HUES48 (cell line): ENCODE measurements around the gene HNRNPR.
A peak's percentile ranks its signal among the peaks of the same experiment; 100 is the strongest.
"Not testable (repeated sequence)": the region's sequence is repeated elsewhere in the genome, so short reads cannot be mapped to it uniquely, and the experiment has no call there.

ENCODE experiments used
- H3K27ac ChIP-seq: one replicate; pipeline ENCODE4 v1.7.0; 2013; ENCODE audit warnings: low read depth, low read length, inconsistent platforms
- H3K27me3 ChIP-seq: 2 replicates; pipeline ENCODE4 v1.6.1; 2013; ENCODE audit warnings: mild to moderate bottlenecking, low read length; ENCODE audit not compliant: control insufficient read depth, insufficient read depth
- H3K36me3 ChIP-seq: 2 replicates; pipeline ENCODE4 v1.6.1; 2013; ENCODE audit warnings: low read length; ENCODE audit not compliant: control insufficient read depth, insufficient read depth
- H3K4me1 ChIP-seq: 2 replicates; pipeline ENCODE4 v1.6.1; 2013; ENCODE audit warnings: mild to moderate bottlenecking, low read length; ENCODE audit not compliant: control insufficient read depth, insufficient read depth
- H3K4me3 ChIP-seq: 2 replicates; pipeline ENCODE4 v1.5.1; 2013; ENCODE audit warnings: mild to moderate bottlenecking, low read depth, low read length
- H3K9ac ChIP-seq: 2 replicates; pipeline ENCODE4 v1.6.1; 2013; ENCODE audit warnings: mild to moderate bottlenecking, low read depth, low read length, moderate library complexity
- H3K9me3 ChIP-seq: 2 replicates; pipeline ENCODE4 v1.6.1; 2013; ENCODE audit warnings: low read length; ENCODE audit not compliant: control insufficient read depth, insufficient read depth

Gene HNRNPR

DNA sequence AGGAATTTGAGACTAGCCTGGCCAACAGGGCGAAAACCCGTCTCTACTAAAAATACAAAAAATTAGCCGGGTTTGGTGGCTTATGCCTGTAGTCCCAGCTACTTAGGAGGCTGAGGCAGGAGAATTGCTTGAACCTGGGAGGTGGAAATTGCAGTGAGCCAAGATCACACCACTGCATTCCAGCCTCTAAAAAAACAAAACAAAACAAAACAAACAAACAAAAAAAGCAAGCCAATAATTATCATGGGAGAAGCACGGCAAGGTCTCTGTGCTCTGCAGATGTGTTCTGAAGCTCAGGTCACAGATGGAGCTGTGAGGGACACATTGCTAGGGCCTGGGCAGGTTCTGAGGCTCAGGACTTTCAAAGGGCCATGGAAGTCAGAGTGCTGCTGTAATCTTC, 36.2 kb upstream of the HNRNPR start:
- not testable (repeated sequence) for H3K4me3 ChIP-seq, H3K4me1 ChIP-seq, H3K36me3 ChIP-seq, H3K9ac ChIP-seq, H3K27ac ChIP-seq, H3K9me3 ChIP-seq
- H3K27me3 ChIP-seq = peaks cover 92% of the 10 kb centered on the region

DNA sequence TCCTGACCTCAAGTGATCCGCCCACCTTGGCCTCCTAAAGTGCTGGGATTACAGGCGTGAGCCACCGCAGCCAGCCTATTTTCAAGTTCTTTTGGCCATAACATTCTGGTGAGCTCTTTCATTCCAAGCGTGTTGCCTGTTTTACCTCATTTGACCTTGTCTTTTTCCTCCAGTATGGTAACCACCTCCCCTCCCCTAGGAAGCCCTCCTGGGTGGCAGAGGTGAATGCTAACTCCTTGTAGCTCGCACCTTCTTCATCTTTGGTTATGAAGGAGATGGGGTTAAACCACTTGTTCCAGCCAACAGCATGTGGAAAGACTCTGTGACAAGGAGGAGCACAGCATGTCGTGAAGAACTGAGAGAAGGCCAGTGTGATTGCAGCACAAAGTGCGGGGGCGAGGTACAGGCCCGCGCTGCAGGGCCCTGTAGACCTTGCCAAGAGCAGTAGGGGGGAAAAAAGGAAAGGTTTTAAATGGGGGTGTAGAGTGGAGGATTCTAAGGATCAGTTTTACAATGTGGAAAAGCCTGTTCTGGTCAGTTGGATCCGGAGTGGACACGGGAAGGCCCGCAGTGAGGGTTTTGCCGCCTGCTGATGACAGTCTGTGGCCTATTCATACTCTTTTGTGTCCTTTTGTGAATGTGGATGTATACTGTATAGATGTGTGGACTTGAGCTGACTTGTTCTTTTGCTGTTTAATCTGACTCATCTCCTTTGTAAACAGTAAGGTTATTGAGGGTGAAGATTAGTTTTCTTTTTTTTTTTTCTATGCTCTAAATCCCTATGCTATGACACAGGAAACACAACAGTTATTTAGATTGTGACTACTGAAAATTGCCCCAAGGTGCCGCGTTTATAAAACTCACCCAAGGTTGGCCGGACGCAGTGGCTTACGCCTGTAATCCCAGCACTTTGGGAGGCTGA, 33.1 kb upstream of the HNRNPR start:
- peaks cover 95% of the 10 kb centered on the region for H3K27me3 ChIP-seq
- peaks cover 6% of the 10 kb centered on the region for H3K4me1 ChIP-seq
- no peak overlapping the region for H3K9ac ChIP-seq
- no peaks in the 10 kb centered on the region for H3K36me3 ChIP-seq
- no peaks in the 10 kb centered on the region for H3K9me3 ChIP-seq
- H3K27ac ChIP-seq = no peak overlapping the region
- no peak overlapping the region for H3K4me3 ChIP-seq

DNA sequence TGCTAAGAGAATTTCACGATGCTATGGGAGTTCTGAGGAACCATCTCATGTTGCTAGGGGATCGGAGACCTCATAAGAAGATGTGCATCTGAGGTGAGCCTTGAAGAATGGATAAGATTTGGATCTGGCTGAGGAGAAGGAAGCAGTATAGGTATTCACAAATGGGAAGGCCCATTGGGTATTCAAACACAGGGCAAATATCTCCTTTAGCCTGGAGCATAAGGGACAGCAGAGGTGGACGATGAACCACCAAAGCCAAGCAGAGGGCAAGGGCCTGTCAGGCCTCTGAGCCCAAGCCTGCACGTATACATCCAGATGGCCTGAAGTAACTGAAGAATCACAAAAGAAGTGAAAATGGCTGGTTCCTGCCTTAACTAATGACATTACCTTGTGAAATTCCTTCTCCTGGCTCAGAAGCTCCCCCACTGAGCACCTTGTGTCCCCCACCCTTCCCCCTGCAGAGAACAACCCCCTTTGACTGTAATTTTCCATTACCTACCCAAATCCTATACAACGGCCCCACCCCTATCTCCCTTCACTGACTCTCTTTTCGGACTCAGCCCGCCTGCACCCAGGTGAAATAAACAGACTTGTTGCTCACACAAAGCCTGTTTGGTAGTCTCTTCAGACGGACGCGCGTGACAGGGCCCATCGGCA, 30.1 kb upstream of the HNRNPR start:
- H3K36me3 ChIP-seq, H3K9me3 ChIP-seq, H3K9ac ChIP-seq, H3K4me3 ChIP-seq: not testable (repeated sequence)
- Histone ChIP-seq H3K4me1 (peaks cover 22% of the 10 kb centered on the region), H3K27ac (peak overlapping the region; percentile 32), H3K27me3 (peaks cover 97% of the 10 kb centered on the region)

DNA sequence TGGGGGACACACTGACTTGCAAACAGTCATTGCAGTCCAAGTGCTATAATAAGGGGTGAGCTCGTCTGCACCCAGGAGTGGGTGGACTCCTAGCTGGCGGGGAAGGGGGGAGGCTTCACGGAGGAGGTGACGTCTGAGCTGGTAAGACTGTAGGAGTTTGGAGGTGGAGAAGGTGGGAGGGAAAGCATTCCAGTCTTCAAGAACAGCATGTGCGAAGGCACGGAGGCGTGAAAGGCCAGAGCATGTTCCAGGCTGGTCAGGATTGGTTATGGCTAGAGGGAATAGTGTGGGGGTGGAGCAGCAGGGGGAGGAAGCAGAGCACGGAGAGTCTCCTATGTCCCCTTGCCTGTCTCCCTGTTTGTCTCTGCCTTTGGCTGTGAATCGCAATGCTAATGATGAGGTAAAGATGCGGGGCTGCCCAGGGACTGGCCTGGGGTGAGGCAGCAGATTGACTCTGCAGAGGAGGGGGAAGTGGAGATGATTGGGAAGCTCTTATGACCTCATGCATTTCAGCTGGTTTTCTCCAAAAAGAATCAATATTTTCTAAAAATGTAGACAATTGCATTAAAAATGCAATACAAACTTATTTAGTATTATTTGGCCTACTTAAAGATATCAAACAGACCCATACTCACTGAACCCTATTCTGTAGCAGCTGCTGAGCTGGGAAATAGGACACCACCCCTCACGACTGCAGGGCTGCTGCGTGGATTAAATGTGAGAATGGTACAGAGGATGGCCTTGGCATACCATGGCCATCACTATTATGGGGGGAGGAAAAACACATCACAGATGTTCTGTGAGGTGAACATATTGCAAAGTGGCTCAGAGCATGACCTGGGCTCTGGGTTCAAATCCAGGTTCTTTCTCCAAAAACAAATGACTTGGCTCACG, 28.1 kb upstream of the HNRNPR start:
- Histone ChIP-seq H3K36me3 (no peaks in the 10 kb centered on the region), H3K9me3 (no peaks in the 10 kb centered on the region), H3K27me3 (peaks cover 91% of the 10 kb centered on the region), H3K27ac (peak overlapping the region; percentile 71), H3K9ac (no peak overlapping the region), H3K4me1 (peaks cover 22% of the 10 kb centered on the region), H3K4me3 (no peak overlapping the region)

DNA sequence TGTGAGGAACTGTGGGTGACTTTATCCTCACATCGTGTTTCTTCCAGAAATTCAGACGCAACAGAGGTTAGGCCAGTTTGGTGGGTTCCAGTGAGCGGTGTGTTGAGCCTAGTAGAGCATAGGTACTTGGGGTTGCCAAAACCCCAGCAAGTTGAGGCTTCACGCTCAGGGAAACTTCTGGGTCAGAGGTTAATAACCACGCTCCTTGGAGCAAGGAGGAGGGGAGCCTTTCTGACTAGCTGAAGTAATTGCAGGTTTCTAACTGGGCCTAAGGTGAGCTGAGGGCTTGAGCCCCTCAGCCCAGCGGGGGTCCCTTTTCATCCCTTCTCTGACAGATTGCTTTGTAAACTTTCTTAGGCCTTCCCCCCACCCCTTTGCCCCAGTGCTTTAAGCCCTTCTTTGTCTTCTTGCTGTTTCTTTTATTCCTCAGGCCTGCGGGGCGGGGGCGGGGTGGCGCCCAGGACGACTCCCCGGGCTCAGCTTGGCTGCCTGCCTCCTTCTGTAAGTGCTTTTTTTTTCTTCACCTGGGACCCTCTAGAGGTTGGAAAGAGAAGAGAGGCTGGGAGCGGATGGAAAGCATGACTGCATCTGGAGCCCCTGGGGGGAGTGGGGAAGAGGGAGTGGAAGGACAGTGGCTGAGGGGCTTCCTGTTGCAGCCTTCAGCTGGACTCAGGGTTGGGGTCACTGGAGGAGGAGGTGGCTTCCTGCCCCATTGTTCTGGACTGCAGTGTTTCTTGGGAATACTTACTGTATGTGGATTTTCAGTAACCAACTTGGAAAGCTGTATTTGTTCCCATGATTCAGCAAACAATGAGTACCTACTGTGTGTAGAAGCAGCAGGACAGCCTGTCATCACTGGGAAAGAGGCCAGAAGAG, 26.9 kb upstream of the HNRNPR start:
- H3K27ac ChIP-seq = peak overlapping the region; percentile 74
- no peaks in the 10 kb centered on the region for H3K36me3 ChIP-seq
- no peaks in the 10 kb centered on the region for H3K9me3 ChIP-seq
- H3K4me3 ChIP-seq = 0 out of 2 replicates have a peak overlapping the region, but pooled peaks have one; percentile 16
- H3K9ac ChIP-seq = no peak overlapping the region
- H3K4me1 ChIP-seq = peaks cover 22% of the 10 kb centered on the region
- H3K27me3 ChIP-seq = peaks cover 91% of the 10 kb centered on the region

DNA sequence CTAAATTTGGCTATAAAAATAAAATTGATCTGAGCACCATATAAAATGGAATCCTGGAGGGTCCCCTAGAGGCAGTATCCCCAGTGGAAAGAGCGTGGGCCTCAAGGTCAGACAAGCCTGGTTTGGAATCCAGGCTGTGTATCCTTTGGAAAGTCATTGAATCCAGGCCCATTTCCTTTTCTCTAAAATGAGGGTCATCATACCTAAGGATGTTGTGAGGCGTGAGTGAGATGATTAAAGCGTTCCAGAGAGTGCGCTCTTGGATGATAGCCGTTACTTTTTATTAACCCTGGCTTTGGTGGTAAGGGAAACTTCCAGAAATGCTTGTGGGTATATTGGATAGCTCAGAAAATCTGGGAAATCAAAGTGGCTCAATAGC, 26.2 kb upstream of the HNRNPR start:
- Histone ChIP-seq H3K9ac (no peak overlapping the region), H3K27ac (peak overlapping the region; percentile 74), H3K36me3 (no peaks in the 10 kb centered on the region), H3K9me3 (no peaks in the 10 kb centered on the region), H3K27me3 (peaks cover 91% of the 10 kb centered on the region), H3K4me1 (peaks cover 22% of the 10 kb centered on the region), H3K4me3 (no peak overlapping the region)

DNA sequence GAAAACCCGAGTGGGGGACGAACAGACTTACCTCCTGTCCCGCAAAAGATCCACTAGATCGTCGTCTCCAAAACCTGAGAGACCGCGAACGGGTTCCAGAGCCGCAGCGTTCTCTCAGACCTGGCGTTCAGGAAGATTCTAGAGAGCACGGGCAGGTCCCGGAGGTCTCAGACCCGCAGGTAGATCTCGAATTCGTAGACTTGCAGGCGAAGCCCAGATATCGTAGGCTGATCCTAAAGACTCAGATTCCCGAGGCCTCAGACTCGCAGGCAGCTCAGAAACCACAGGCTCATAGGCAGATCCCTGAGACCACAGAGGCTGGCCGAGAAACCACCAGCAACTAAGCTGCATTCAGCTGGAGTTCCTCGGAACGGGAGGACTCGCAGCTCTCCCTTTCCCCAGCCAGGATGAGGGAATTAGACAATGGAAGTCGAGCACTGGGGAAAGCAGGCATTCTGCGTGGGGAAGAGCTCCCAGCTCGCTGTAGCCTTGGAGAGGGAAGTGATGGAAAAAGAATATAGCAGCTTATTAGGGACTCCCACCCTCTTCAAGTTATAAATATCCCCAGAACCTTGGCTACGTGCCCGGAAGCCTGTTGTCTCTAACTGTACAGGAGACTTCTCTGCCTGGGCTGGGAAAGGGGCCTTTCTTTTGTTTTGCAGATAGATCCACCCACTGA, 25.4 kb upstream of the HNRNPR start, which contains the start of gene ZNF436:
ZNF436 (minus strand) TSS at position 502 of the 679 bp plus-strand sequence. CDS start 1,831 bp downstream, outside the sequence.
- Histone ChIP-seq H3K4me1 (peaks cover 22% of the 10 kb centered on the region), H3K27me3 (peaks cover 89% of the 10 kb centered on the region), H3K27ac (peak within 1 kb of the TSS; percentile 92)

DNA sequence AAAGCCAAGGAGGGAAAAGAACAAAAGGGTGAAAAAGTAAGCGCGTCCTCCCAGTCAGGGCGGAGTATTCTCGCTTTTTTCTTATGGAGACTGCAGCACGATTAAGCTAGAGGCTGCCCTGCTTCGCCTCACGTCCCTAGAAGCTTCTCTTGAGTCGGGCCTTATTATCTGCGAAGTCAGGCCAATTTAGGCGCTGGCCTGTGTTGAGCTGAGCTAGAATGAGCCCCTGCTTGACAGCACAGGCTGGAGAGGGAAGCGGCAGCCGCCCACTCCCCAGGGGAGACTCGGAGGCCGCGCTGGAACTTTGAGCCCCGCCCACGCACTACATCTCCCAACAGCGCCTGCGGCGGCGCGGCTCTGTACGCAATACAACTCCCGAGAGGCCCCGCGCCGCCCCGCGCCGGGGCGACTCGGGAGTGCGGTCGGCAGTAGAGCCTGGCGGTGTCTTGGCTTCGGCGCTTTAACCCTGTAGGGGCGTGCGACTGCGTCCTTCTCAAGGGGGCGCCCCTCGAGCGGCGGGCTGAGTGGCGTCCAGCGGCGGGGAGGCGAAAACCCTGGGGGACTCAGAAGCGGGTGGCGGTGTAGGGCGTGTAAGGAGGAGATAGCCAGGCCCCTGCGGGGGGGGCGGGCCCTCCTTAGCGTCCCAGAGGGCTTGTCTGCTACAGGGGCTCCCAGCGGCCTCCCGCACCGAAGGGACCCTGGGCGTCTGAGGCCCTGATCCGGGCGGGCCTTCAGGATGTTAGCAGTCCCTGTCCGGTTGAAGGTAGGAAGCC, 24.7 kb upstream of the HNRNPR start:
- Histone ChIP-seq H3K4me3 (peak overlapping the region; percentile 91), H3K27me3 (peaks cover 89% of the 10 kb centered on the region), H3K36me3 (no peaks in the 10 kb centered on the region)

More for the DNA sequence above, 25.4 kb upstream of the HNRNPR start, which contains the start of gene ZNF436:
- Histone ChIP-seq H3K4me3 (peak within 1 kb of the TSS; percentile 91), H3K9ac (peak within 1 kb of the TSS; percentile 63), H3K9me3 (peaks cover 3% of the 10 kb centered on the region; the same call in 1 of the 2 replicates), H3K36me3 (no peaks in the 10 kb centered on the region)

More for the DNA sequence above, 24.7 kb upstream of the HNRNPR start:
- Histone ChIP-seq H3K27ac (peak overlapping the region; percentile 92), H3K9ac (peak overlapping the region; percentile 63), H3K9me3 (peaks cover 7% of the 10 kb centered on the region), H3K4me1 (peaks cover 17% of the 10 kb centered on the region)
